Keratinocyte (primary cell): Measurements from ENCODE around the gene SECTM1. TPM values are rescaled to one million over a fixed set of nuclear protein-coding genes. Genes with fewer than 3 reads are reported as not detected.

ENCODE experiments used
- DNase-seq: peaks from one replicate; pipeline ENCODE4 v3.0.0-alpha.2; 2011; ENCODE audit warnings: low read depth, missing footprints, low spot score
- FAIRE-seq: peaks from 2 replicates; lab custom pipeline; 2011; peaks lifted over from hg19 to GRCh38; lab: Jason Lieb, UNC
- H2AFZ ChIP-seq: 2 replicates; pipeline ENCODE4 v1.6.0; 2012; ENCODE audit warnings: low read length, control low read depth, inconsistent platforms; ENCODE audit not compliant: control insufficient read depth
- H3K27ac ChIP-seq: 2 replicates; pipeline ENCODE4 v1.5.1; 2011; ENCODE audit warnings: low read length; ENCODE audit not compliant: control insufficient read depth, insufficient read depth
- H3K27me3 ChIP-seq: 3 replicates; pipeline ENCODE4 v1.6.0; 2011; ENCODE audit warnings: low read length; ENCODE audit not compliant: control insufficient read depth, insufficient read depth; ENCODE audit errors: extremely low read depth
- H3K36me3 ChIP-seq, 2 experiments: 2 replicates in 1 of 2; 3 replicates in 1 of 2; pipeline ENCODE4 v1.5.1; 2011; ENCODE audit warnings: low read length in 2 of 2, mild to moderate bottlenecking in 1 of 2; ENCODE audit not compliant: control insufficient read depth in 2 of 2, insufficient read depth in 2 of 2; ENCODE audit errors: extremely low read depth in 1 of 2
- H3K4me1 ChIP-seq: 3 replicates; pipeline ENCODE4 v1.5.1; 2011; ENCODE audit warnings: low read length; ENCODE audit not compliant: control insufficient read depth, insufficient read depth; ENCODE audit errors: extremely low read depth
- H3K4me2 ChIP-seq: 3 replicates; pipeline ENCODE4 v1.6.0; 2011; ENCODE audit warnings: low read depth, low read length; ENCODE audit not compliant: control insufficient read depth, insufficient read depth; ENCODE audit errors: extremely low read depth
- H3K4me3 ChIP-seq, 3 experiments: fragments of 200-600 bp in 1 of 3; sonication (generic) in 1 of 3; 2 replicates in 2 of 3; 3 replicates in 1 of 3; pipeline ENCODE4 v1.5.1; 2011 to 2016; ENCODE audit warnings: low read length in 3 of 3, mild to moderate bottlenecking in 3 of 3, control low read depth in 2 of 3, inconsistent platforms in 1 of 3, low read depth in 1 of 3, mixed read lengths in 1 of 3, mixed run types in 1 of 3, moderate library complexity in 1 of 3; ENCODE audit not compliant: control insufficient read depth in 2 of 3, insufficient read depth in 2 of 3; ENCODE audit errors: extremely low read depth in 1 of 3
- H3K79me2 ChIP-seq: 2 replicates; pipeline ENCODE4 v1.6.0; 2012; ENCODE audit warnings: low read length; ENCODE audit not compliant: control insufficient read depth, insufficient read depth
- H3K9ac ChIP-seq: 3 replicates; pipeline ENCODE4 v1.6.0; 2011; ENCODE audit warnings: low read length; ENCODE audit not compliant: control insufficient read depth, insufficient read depth; ENCODE audit errors: extremely low read depth
- H3K9me1 ChIP-seq: 3 replicates; pipeline ENCODE4 v1.6.0; 2011; ENCODE audit warnings: low read length; ENCODE audit not compliant: control insufficient read depth, insufficient read depth; ENCODE audit errors: extremely low read depth
- H3K9me3 ChIP-seq: 2 replicates; pipeline ENCODE4 v1.5.1; 2012; ENCODE audit warnings: low read depth, low read length; ENCODE audit not compliant: control insufficient read depth
- H4K20me1 ChIP-seq: 3 replicates; pipeline ENCODE4 v1.6.0; 2011; ENCODE audit warnings: low read length; ENCODE audit not compliant: control insufficient read depth, insufficient read depth; ENCODE audit errors: extremely low read depth
- EZH2 ChIP-seq: IDR thresholded peaks from one replicate; pipeline ENCODE4 v1.6.1; 2012; ENCODE audit warnings: inconsistent platforms, mild to moderate bottlenecking, low read length, moderate library complexity
- dilution Hi-C: fragments of 300-500 bp; cut with MboI; formaldehyde crosslinking; loops from one replicate; pipeline ENCODE4 v1.7.0; 2020; ENCODE audit warnings: low sequenced_read_pairs; ENCODE audit not compliant: extremely low pct_ligation_motif_present
- polyA plus RNA-seq, 5 experiments: library from polyadenylated mRNA; depleted of rRNA in 3 of 5; stranded (reverse) in 3 of 5; stranded (forward) in 1 of 5; unstranded in 1 of 5; fragments of >200 nt; gene quantifications; 1 replicate in 1 of 5; 2 replicates in 3 of 5; 3 replicates in 1 of 5; pipeline versions ENCODE4 v1.2.1 to v1.2.3, GENCODE V29; 2011 to 2012; ENCODE audit warnings: missing spikeins in 2 of 5, low read depth in 1 of 5, low replicate concordance in 1 of 5
- TF ChIP-seq, protein P1 (sequence below), 3 experiments: IDR thresholded peaks in 1 of 3; conservative IDR thresholded peaks in 1 of 3; optimal IDR thresholded peaks in 1 of 3; 2 replicates in 2 of 3; 3 replicates in 1 of 3; pipeline versions ENCODE3 to v1.5.1; 2011; ENCODE audit warnings: low read length in 3 of 3, mild to moderate bottlenecking in 3 of 3, moderate library complexity in 2 of 3, control low read depth in 1 of 3, inconsistent platforms in 1 of 3; ENCODE audit not compliant: insufficient read depth in 2 of 3; ENCODE audit errors: extremely low read depth in 1 of 3

The SECTM1 gene
- polyA plus RNA-seq, 1 donor (not counting 4 experiments of a cell fraction or from before 2014, with no cell fraction given), result 2.0 TPM

GRCh38 chr17:82281076-82281475, 52.5 kb downstream of the SECTM1 start:
- dilution Hi-C loops, result no loop called here
- FAIRE-seq (no peak), DNase-seq (no peak)
- H3K4me1 ChIP-seq, result peaks cover 36% of the 10 kb centered on the region
- no peaks in the 10 kb centered on the region for H3K9me1 ChIP-seq
- no peak for TF ChIP-seq EZH2
- TF ChIP-seq, protein P1, sequence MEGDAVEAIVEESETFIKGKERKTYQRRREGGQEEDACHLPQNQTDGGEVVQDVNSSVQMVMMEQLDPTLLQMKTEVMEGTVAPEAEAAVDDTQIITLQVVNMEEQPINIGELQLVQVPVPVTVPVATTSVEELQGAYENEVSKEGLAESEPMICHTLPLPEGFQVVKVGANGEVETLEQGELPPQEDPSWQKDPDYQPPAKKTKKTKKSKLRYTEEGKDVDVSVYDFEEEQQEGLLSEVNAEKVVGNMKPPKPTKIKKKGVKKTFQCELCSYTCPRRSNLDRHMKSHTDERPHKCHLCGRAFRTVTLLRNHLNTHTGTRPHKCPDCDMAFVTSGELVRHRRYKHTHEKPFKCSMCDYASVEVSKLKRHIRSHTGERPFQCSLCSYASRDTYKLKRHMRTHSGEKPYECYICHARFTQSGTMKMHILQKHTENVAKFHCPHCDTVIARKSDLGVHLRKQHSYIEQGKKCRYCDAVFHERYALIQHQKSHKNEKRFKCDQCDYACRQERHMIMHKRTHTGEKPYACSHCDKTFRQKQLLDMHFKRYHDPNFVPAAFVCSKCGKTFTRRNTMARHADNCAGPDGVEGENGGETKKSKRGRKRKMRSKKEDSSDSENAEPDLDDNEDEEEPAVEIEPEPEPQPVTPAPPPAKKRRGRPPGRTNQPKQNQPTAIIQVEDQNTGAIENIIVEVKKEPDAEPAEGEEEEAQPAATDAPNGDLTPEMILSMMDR (optimal IDR thresholded peaks at IDR 0.05 in 1 of 3, IDR thresholded peaks at IDR 0.05 in 1 of 3, conservative IDR thresholded peaks at IDR 0.05 in 1 of 3; ENCODE audit: extremely low read depth in 1 of 3, insufficient read depth in 2 of 3, low read length in 3 of 3), result no peak
- H3K9ac ChIP-seq, result no peak overlapping the region
- H3K36me3 ChIP-seq, result no peaks in the 10 kb centered on the region
- no peak overlapping the region for H3K4me2 ChIP-seq
- no peaks in the 10 kb centered on the region for H3K79me2 ChIP-seq
- no peaks in the 10 kb centered on the region for H3K27me3 ChIP-seq
- H2AFZ ChIP-seq, result no peak overlapping the region
- no peaks in the 10 kb centered on the region for H3K9me3 ChIP-seq
- no peak overlapping the region for H3K27ac ChIP-seq
- H3K4me3 ChIP-seq, result no peak overlapping the region
- no peaks in the 10 kb centered on the region for H4K20me1 ChIP-seq

GRCh38 chr17:82280537-82280936, 53.0 kb downstream of the SECTM1 start:
- Histone ChIP-seq H3K9me3 (no peaks in the 10 kb centered on the region), H4K20me1 (no peaks in the 10 kb centered on the region), H3K36me3 (no peaks in the 10 kb centered on the region), H3K4me1 (peaks cover 36% of the 10 kb centered on the region), H3K9me1 (no peaks in the 10 kb centered on the region), H3K4me3 (no peak overlapping the region), H3K79me2 (no peaks in the 10 kb centered on the region), H3K27me3 (no peaks in the 10 kb centered on the region), H3K27ac (no peak overlapping the region), H3K9ac (no peak overlapping the region), H2AFZ (no peak overlapping the region), H3K4me2 (no peak overlapping the region)
- no peak for TF ChIP-seq EZH2
- TF ChIP-seq, protein P1 (optimal IDR thresholded peaks at IDR 0.05 in 1 of 3, IDR thresholded peaks at IDR 0.05 in 1 of 3, conservative IDR thresholded peaks at IDR 0.05 in 1 of 3; ENCODE audit: extremely low read depth in 1 of 3, insufficient read depth in 2 of 3, low read length in 3 of 3), result no peak
- dilution Hi-C loops, result no loop called here
- no peak for DNase-seq
- no peak for FAIRE-seq
